ENCODE measurements around the gene SYNGAP1.

DNA sequence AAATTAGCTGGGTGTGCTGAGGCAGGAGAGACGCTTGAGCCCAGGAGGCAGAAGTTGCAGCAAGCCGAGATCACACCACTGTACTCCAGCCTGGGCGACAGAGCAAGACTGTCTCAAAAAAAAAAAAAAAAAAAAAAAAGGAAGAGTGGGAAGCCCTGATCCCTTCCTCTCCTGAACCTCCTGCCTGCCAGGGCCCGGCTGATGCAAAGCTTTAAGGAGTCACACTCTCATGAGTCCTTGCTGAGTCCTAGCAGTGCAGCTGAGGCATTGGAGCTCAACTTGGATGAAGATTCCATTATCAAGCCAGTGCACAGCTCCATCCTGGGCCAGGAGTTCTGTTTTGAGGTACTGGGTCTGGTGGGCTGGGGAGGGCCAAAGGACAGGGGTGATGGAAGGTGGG lies 15.1 kb downstream of the SYNGAP1 start:
- TF ChIP-seq POLR2A (IDR thresholded peaks at IDR 0.05) (no peak), POLR2AphosphoS5 (IDR thresholded peaks at IDR 0.05) (no peak)
- TF ChIP-seq, protein P1, sequence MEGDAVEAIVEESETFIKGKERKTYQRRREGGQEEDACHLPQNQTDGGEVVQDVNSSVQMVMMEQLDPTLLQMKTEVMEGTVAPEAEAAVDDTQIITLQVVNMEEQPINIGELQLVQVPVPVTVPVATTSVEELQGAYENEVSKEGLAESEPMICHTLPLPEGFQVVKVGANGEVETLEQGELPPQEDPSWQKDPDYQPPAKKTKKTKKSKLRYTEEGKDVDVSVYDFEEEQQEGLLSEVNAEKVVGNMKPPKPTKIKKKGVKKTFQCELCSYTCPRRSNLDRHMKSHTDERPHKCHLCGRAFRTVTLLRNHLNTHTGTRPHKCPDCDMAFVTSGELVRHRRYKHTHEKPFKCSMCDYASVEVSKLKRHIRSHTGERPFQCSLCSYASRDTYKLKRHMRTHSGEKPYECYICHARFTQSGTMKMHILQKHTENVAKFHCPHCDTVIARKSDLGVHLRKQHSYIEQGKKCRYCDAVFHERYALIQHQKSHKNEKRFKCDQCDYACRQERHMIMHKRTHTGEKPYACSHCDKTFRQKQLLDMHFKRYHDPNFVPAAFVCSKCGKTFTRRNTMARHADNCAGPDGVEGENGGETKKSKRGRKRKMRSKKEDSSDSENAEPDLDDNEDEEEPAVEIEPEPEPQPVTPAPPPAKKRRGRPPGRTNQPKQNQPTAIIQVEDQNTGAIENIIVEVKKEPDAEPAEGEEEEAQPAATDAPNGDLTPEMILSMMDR (IDR thresholded peaks at IDR 0.05), result no peak

All from prostate gland (tissue), 2 donors.